Mesothelial cell of epicardium (in vitro differentiated cells): ENCODE data around the gene SNX13. TPM values are rescaled to one million over a fixed set of nuclear protein-coding genes. Genes with fewer than 3 reads are reported as not detected.

Experiments used
- DNase-seq, 2 experiments: peaks; one replicate each; pipeline ENCODE4 v3.0.0; 2021; ENCODE audit warnings: low spot score in 2 of 2; ENCODE audit not compliant: unreplicated experiment in 2 of 2
- H3K27ac Mint-ChIP-seq: 2 replicates; pipeline ENCODE4 v1.8.0; 2021; ENCODE audit warnings: mixed read lengths
- H3K27me3 Mint-ChIP-seq: 2 replicates; pipeline ENCODE4 v1.8.0; 2021; ENCODE audit warnings: low read depth, mixed read lengths
- H3K36me3 Mint-ChIP-seq: 2 replicates; pipeline ENCODE4 v1.8.0; 2021; ENCODE audit warnings: mixed read lengths
- H3K4me1 Mint-ChIP-seq: 2 replicates; pipeline ENCODE4 v1.8.0; 2021; ENCODE audit warnings: mixed read lengths
- H3K4me3 Mint-ChIP-seq: 2 replicates; pipeline ENCODE4 v1.8.0; 2021; ENCODE audit warnings: mild to moderate bottlenecking, moderate library complexity, mixed read lengths
- H3K9me3 Mint-ChIP-seq: 2 replicates; pipeline ENCODE4 v1.8.0; 2021; ENCODE audit warnings: mixed read lengths
- total RNA-seq: library from RNA; stranded (reverse); gene quantifications from 3 replicates; pipeline ENCODE4 v1.2.1, GENCODE V29; 2021
- TF ChIP-seq, protein P1 (sequence below): fragments of 200-600 bp; sonication (generic); IDR thresholded peaks from one replicate; pipeline ENCODE4 v1.5.0; 2021; ENCODE audit warnings: antibody characterized with exemption; ENCODE audit not compliant: unreplicated experiment

The SNX13 gene
- total RNA-seq, 1 donor from 2014 or later: 57.1 TPM

DNA sequence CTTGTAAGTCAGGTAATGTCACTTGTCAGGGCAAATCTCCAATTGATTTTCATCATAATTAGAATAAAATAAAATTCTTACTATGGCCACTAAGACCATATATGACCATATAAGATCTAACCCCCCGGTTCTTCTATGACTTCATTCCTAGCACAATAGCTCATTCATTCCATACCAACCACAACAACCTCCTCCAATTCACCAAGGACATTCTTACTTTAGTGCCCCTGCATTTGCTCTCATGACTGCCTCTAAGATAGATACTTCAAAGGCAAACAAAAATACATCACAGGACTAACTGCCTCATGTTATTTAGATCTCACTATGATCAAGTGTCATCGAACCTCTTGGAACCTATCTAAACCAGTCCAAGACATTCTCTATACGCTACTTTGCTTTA, 90.8 kb downstream of the SNX13 start:
- DNase-seq: no peak
- Mint-ChIP-seq H3K9me3 (peaks cover 19% of the 10 kb centered on the region), H3K27me3 (no peaks in the 10 kb centered on the region), H3K27ac (no peak overlapping the region), H3K36me3 (peaks cover 53% of the 10 kb centered on the region), H3K4me3 (no peak overlapping the region), H3K4me1 (no peaks in the 10 kb centered on the region)
- TF ChIP-seq, protein P1, sequence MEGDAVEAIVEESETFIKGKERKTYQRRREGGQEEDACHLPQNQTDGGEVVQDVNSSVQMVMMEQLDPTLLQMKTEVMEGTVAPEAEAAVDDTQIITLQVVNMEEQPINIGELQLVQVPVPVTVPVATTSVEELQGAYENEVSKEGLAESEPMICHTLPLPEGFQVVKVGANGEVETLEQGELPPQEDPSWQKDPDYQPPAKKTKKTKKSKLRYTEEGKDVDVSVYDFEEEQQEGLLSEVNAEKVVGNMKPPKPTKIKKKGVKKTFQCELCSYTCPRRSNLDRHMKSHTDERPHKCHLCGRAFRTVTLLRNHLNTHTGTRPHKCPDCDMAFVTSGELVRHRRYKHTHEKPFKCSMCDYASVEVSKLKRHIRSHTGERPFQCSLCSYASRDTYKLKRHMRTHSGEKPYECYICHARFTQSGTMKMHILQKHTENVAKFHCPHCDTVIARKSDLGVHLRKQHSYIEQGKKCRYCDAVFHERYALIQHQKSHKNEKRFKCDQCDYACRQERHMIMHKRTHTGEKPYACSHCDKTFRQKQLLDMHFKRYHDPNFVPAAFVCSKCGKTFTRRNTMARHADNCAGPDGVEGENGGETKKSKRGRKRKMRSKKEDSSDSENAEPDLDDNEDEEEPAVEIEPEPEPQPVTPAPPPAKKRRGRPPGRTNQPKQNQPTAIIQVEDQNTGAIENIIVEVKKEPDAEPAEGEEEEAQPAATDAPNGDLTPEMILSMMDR: no peak

DNA sequence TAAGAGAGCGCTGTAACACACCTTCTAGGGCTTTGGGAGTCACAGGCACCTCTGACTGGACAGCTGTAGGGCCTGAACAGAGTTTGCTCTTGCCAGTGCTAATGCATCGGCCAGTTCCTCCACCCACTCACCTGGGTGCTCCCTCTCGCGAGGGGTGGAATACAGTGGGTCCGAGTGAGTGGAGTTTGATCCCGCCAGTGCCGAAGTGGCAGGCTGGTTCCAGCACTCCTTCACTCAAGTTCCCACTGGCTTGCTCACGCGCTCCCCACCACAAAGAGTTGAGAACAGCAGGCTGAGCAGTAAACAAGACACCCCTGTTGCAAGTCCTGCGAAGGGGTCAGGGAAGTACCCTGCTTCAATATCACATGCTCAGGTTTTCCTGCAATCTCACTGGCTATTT, 91.8 kb downstream of the SNX13 start:
- H3K27me3 Mint-ChIP-seq: no peaks in the 10 kb centered on the region
- DNase-seq: no peak

DNA sequence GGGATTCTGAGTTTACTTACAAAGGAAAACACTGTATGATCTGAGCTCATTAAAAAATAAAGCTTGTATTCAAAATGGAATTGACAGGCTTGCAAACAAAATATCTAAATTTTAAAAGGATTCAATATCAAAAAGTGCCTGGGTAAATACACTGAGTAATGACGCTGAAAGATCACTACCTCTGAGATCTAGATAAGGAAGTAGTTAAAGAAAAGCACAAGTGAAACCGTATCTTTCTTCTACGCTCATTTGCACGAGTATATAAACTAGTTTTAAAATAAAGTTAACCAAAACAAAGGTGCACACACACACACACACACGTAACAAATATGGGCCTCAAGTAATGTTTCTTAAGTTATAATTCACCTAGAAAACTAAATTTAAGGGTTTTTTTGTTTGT, 93.4 kb downstream of the SNX13 start:
- peaks cover 38% of the 10 kb centered on the region for H3K9me3 Mint-ChIP-seq
- no peak overlapping the region for H3K4me3 Mint-ChIP-seq
- H3K27ac Mint-ChIP-seq: no peak overlapping the region
- TF ChIP-seq, protein P1: no peak
- no peak for DNase-seq
- H3K4me1 Mint-ChIP-seq: no peaks in the 10 kb centered on the region
- peaks cover 68% of the 10 kb centered on the region for H3K36me3 Mint-ChIP-seq
- H3K27me3 Mint-ChIP-seq: no peaks in the 10 kb centered on the region

More for the DNA sequence above, 91.8 kb downstream of the SNX13 start:
- Mint-ChIP-seq H3K4me3 (no peak overlapping the region), H3K9me3 (peaks cover 25% of the 10 kb centered on the region), H3K27ac (no peak overlapping the region), H3K4me1 (no peaks in the 10 kb centered on the region), H3K36me3 (peaks cover 60% of the 10 kb centered on the region)
- TF ChIP-seq, protein P1: no peak

GRCh38 chr7:17845197-17845547, 95.1 kb downstream of the SNX13 start:
- TF ChIP-seq, protein P1: no peak
- Mint-ChIP-seq H3K9me3 (peaks cover 36% of the 10 kb centered on the region), H3K27ac (no peak overlapping the region), H3K27me3 (no peaks in the 10 kb centered on the region), H3K4me1 (no peaks in the 10 kb centered on the region), H3K4me3 (no peak overlapping the region), H3K36me3 (peaks cover 65% of the 10 kb centered on the region)
- no peak for DNase-seq

GRCh38 chr7:17844514-17845196, 95.6 kb downstream of the SNX13 start:
- H3K9me3 Mint-ChIP-seq: peaks cover 36% of the 10 kb centered on the region

More at GRCh38 chr7:17844514-17845196, 95.6 kb downstream of the SNX13 start:
- Mint-ChIP-seq H3K36me3 (peaks cover 67% of the 10 kb centered on the region), H3K27ac (no peak overlapping the region), H3K4me1 (no peaks in the 10 kb centered on the region), H3K4me3 (no peak overlapping the region), H3K27me3 (no peaks in the 10 kb centered on the region)
- TF ChIP-seq, protein P1: no peak
- no peak for DNase-seq
